Smooth muscle cell (in vitro differentiated cells): ENCODE data around the gene CCT2. TPM values are rescaled to one million over a fixed set of nuclear protein-coding genes. Genes with fewer than 3 reads are reported as not detected.

Experiments
- DNase-seq: peaks from one replicate; lab custom pipeline; 2025; ENCODE audit not compliant: unreplicated experiment; lab: John Stamatoyannopoulos, UW
- H2AFZ ChIP-seq: fragments of 200-600 bp; sonication (generic); 2 replicates; pipeline ENCODE4 v1.6.0; 2016; ENCODE audit warnings: antibody characterized with exemption, low read depth, mild to moderate bottlenecking
- H3F3A ChIP-seq: fragments of 200-600 bp; sonication (generic); 2 replicates; pipeline ENCODE4 v1.6.0; 2017; ENCODE audit warnings: antibody characterized with exemption, low read depth
- H3K27ac ChIP-seq: fragments of 200-600 bp; sonication (generic); 2 replicates; pipeline ENCODE4 v1.5.1; 2016; ENCODE audit warnings: low read depth, mild to moderate bottlenecking
- H3K27me3 ChIP-seq: fragments of 200-600 bp; sonication (generic); 2 replicates; pipeline ENCODE4 v1.6.1; 2016; ENCODE audit warnings: low read depth, mild to moderate bottlenecking
- H3K36me3 ChIP-seq: fragments of 200-600 bp; sonication (generic); 2 replicates; pipeline ENCODE4 v1.5.1; 2016; ENCODE audit warnings: low read depth
- H3K4me1 ChIP-seq: fragments of 200-600 bp; sonication (generic); 2 replicates; pipeline ENCODE4 v1.5.1; 2016; ENCODE audit warnings: low read depth
- H3K4me2 ChIP-seq: fragments of 200-600 bp; sonication (generic); 2 replicates; pipeline ENCODE4 v1.6.0; 2016; ENCODE audit warnings: mild to moderate bottlenecking
- H3K4me3 ChIP-seq: fragments of 200-600 bp; sonication (generic); 2 replicates; pipeline ENCODE4 v1.5.1; 2016; ENCODE audit warnings: mild to moderate bottlenecking
- H3K79me2 ChIP-seq: fragments of 200-600 bp; sonication (generic); 2 replicates; pipeline ENCODE4 v1.6.0; 2016; ENCODE audit warnings: low read depth, mild to moderate bottlenecking
- H3K9ac ChIP-seq: fragments of 200-600 bp; sonication (generic); 2 replicates; pipeline ENCODE4 v1.6.0; 2016; ENCODE audit warnings: low read depth
- H3K9me3 ChIP-seq: fragments of 200-600 bp; sonication (generic); replicated peaks from 2 replicates; pipeline ENCODE4 v1.5.1; 2016; ENCODE audit warnings: low read depth
- H4K20me1 ChIP-seq: fragments of 200-600 bp; sonication (generic); 2 replicates; pipeline ENCODE4 v1.6.0; 2016; ENCODE audit warnings: low read depth
- WGBS: methylation state at CpG from one replicate; pipeline ENCODE4 v1.1.7; 2016; ENCODE audit warnings: low lambda C conversion rate; 5-methylcytosine and 5-hydroxymethylcytosine counted together
- polyA plus RNA-seq: library from polyadenylated mRNA; unstranded; fragments of >200 nt; fragmentation: Nextera tagmentation; extraction: Ambion mirVana; gene quantifications from 2 replicates; pipeline ENCODE4 v1.2.1, GENCODE V29; 2016
- total RNA-seq: library from RNA; depleted of rRNA; stranded (reverse); fragments of >200 nt; gene quantifications from 2 replicates; pipeline ENCODE4 v1.2.3, GENCODE V29; 2014
- TF ChIP-seq, protein P1 (sequence below): fragments of 200-600 bp; sonication (generic); IDR thresholded peaks from 2 replicates; pipeline ENCODE4 v1.5.1; 2017; ENCODE audit warnings: borderline replicate concordance, mild to moderate bottlenecking, antibody characterized with exemption; ENCODE audit not compliant: insufficient read depth, poor library complexity, severe bottlenecking

Gene CCT2
- total and polyA plus RNA-seq, 2 experiments from 2014 or later = 151 to 236 TPM

DNA sequence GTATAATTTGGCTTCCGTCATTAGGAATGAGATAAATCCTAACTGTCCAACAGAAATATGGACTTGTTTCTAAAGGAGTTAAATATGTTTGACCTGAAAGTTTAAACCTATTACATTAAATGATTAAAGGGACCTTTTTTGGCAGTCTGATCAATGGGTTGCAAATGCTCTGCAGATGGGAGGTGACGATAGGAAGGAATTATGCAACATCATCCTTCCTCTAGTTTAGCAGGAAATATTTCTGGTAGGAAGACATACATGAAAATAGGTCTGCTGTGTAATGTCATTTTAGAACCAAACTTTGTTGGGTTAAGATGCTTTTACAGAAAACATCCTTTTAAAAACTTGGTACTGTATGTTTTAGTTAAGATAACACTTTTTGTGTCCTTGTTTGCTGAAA, 22.9 kb downstream of the CCT2 start:
- Histone ChIP-seq H3K4me2 (no peak overlapping the region), H4K20me1 (no peaks in the 10 kb centered on the region), H3K27me3 (no peaks in the 10 kb centered on the region), H3K27ac (no peak overlapping the region), H3F3A (no peaks in the 10 kb centered on the region), H3K9ac (no peak overlapping the region), H3K79me2 (no peaks in the 10 kb centered on the region), H3K36me3 (peaks cover 4% of the 10 kb centered on the region), H2AFZ (no peak overlapping the region), H3K4me1 (no peaks in the 10 kb centered on the region), H3K9me3 (no peaks in the 10 kb centered on the region), H3K4me3 (no peak overlapping the region)
- 96% methylated on average over 2 of the region's 2 CpGs for WGBS
- DNase-seq = no peak
- TF ChIP-seq, protein P1, sequence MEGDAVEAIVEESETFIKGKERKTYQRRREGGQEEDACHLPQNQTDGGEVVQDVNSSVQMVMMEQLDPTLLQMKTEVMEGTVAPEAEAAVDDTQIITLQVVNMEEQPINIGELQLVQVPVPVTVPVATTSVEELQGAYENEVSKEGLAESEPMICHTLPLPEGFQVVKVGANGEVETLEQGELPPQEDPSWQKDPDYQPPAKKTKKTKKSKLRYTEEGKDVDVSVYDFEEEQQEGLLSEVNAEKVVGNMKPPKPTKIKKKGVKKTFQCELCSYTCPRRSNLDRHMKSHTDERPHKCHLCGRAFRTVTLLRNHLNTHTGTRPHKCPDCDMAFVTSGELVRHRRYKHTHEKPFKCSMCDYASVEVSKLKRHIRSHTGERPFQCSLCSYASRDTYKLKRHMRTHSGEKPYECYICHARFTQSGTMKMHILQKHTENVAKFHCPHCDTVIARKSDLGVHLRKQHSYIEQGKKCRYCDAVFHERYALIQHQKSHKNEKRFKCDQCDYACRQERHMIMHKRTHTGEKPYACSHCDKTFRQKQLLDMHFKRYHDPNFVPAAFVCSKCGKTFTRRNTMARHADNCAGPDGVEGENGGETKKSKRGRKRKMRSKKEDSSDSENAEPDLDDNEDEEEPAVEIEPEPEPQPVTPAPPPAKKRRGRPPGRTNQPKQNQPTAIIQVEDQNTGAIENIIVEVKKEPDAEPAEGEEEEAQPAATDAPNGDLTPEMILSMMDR = no peak

DNA sequence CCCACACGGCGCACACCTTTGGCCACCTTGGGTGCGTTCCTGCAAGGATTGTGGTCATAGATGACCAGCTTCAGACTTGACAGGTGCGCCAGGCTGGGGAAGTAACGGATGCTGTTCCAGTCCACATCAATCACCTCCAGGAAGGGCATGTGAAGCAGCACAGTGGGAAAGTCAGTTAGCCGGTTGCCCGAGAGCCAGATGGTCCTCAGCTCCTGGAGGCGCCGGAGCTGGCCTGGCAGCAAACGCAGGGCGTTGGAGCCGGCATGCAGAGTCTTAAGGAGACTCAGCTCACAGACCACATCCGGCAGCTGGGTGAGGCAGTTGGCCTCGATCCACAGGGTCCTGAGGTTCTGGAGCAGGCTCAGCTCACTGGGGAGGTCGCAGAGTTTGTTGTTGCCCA, 24.9 kb downstream of the CCT2 start:
- no peaks in the 10 kb centered on the region for H4K20me1 ChIP-seq
- H3F3A ChIP-seq = no peaks in the 10 kb centered on the region
- H3K79me2 ChIP-seq = no peaks in the 10 kb centered on the region
- H3K4me3 ChIP-seq = no peak overlapping the region
- H3K9ac ChIP-seq = no peak overlapping the region
- no peak for DNase-seq
- H3K9me3 ChIP-seq = no peaks in the 10 kb centered on the region
- H3K4me1 ChIP-seq = no peaks in the 10 kb centered on the region
- H3K27me3 ChIP-seq = no peaks in the 10 kb centered on the region
- WGBS = 94% methylated on average over 15 of the region's 15 CpGs
- H3K4me2 ChIP-seq = no peak overlapping the region
- no peak overlapping the region for H3K27ac ChIP-seq
- TF ChIP-seq, protein P1 = no peak
- no peaks in the 10 kb centered on the region for H3K36me3 ChIP-seq
- no peak overlapping the region for H2AFZ ChIP-seq

DNA sequence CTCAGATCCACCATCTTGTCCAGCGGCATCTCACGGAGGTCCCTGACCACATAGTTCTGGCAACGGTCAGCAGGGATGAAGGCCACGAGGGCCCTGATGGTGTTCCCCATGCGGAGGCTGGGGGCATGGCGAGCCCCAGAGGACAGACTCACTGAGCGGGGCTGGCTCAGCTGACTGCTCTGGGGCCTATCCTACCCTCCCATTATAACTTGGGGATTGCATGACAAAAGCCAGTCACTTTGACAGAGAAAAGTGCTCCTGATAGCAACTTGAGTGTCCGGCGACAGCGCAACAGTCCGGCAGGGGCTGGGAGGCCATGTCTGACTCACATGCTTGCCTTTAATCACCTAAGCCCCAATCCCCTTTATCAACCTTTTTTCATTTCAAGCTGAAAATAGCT, 25.5 kb downstream of the CCT2 start, which contains the start of gene LRRC10:
LRRC10 (minus strand) TSS at position 179 of the 400 bp plus-strand sequence; CDS start at position 110, 69 bp downstream.
- Histone ChIP-seq H4K20me1 (no peaks in the 10 kb centered on the region), H3K36me3 (no peaks in the 10 kb centered on the region), H3K4me2 (no peak within 1 kb of the TSS), H3K27ac (no peak within 1 kb of the TSS), H3K27me3 (no peaks in the 10 kb centered on the region), H3F3A (no peaks in the 10 kb centered on the region), H3K9ac (no peak within 1 kb of the TSS), H2AFZ (no peak within 1 kb of the TSS), H3K4me1 (no peaks in the 10 kb centered on the region), H3K79me2 (no peaks in the 10 kb centered on the region), H3K4me3 (no peak within 1 kb of the TSS), H3K9me3 (no peaks in the 10 kb centered on the region)
- no peak for DNase-seq
- WGBS = 84% methylated on average over 11 of the region's 11 CpGs
- TF ChIP-seq, protein P1 = no peak

DNA sequence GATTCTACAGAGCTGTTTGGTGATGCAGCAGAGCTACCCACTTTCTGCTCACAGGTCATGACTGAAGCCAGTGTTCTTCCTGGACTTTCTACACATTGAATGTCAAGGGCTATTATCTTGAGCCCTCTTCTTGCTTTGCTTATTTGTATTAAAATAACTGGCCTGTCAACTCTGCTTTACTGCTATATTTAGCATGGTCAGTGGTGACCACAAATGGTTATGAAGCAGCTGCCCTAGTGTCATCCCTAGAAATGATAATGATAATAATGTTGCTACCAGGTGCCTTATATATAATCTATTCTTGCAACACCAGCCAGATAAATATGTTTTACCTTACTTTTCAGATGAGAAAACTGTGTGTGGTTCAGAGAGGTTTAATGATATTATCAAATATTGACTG, 28.1 kb downstream of the CCT2 start:
- H3K4me3 ChIP-seq = no peak overlapping the region
- TF ChIP-seq, protein P1 = no peak
- no peak for DNase-seq
- H3K9me3 ChIP-seq = no peaks in the 10 kb centered on the region
- no peaks in the 10 kb centered on the region for H3K4me1 ChIP-seq
- H3K9ac ChIP-seq = no peak overlapping the region
- H3K27me3 ChIP-seq = no peaks in the 10 kb centered on the region
- no peak overlapping the region for H3K27ac ChIP-seq
- H3K79me2 ChIP-seq = no peaks in the 10 kb centered on the region
- no peaks in the 10 kb centered on the region for H3F3A ChIP-seq
- H2AFZ ChIP-seq = no peak overlapping the region
- H3K36me3 ChIP-seq = no peaks in the 10 kb centered on the region
- no peaks in the 10 kb centered on the region for H4K20me1 ChIP-seq
- H3K4me2 ChIP-seq = no peak overlapping the region
